OCI-LY1 (cell line): Measurements from ENCODE around the gene EPHB2.

Experiments used
- H2AFZ ChIP-seq: fragments of 200-600 bp; sonication (generic), shearing (Covaris generic); 2 replicates; pipeline ENCODE4 v1.6.0; 2014; ENCODE audit warnings: antibody characterized with exemption, mild to moderate bottlenecking, low read length
- H3F3A ChIP-seq: fragments of 200-600 bp; sonication (generic), shearing (Covaris generic); 2 replicates; pipeline ENCODE4 v1.6.0; 2014; ENCODE audit warnings: mild to moderate bottlenecking, antibody characterized with exemption, low read length, moderate library complexity; ENCODE audit not compliant: insufficient read depth
- H3K27ac ChIP-seq: fragments of 200-600 bp; sonication (generic); 2 replicates; pipeline ENCODE4 v1.5.1; 2014; ENCODE audit warnings: low read length, mixed run types, mild to moderate bottlenecking, low read depth; ENCODE audit not compliant: poor library complexity, severe bottlenecking
- H3K27me3 ChIP-seq: fragments of 200-600 bp; sonication (generic); 2 replicates; pipeline ENCODE4 v1.6.0; 2014; ENCODE audit warnings: antibody characterized with exemption, mild to moderate bottlenecking, low read length, moderate library complexity; ENCODE audit not compliant: insufficient read depth
- H3K36me3 ChIP-seq: fragments of 200-600 bp; sonication (generic); 2 replicates; pipeline ENCODE4 v1.6.1; 2014; ENCODE audit warnings: mild to moderate bottlenecking, antibody characterized with exemption, low read length, moderate library complexity, mixed read lengths; ENCODE audit not compliant: insufficient read depth
- H3K4me1 ChIP-seq: fragments of 200-600 bp; sonication (generic); 2 replicates; pipeline ENCODE4 v1.5.1; 2014; ENCODE audit warnings: mild to moderate bottlenecking, low read length, moderate library complexity; ENCODE audit not compliant: insufficient read depth, severe bottlenecking
- H3K4me2 ChIP-seq: fragments of 200-600 bp; sonication (generic), shearing (Covaris generic); 2 replicates; pipeline ENCODE4 v1.6.1; 2014; ENCODE audit warnings: low read length
- H3K4me3 ChIP-seq: fragments of 200-600 bp; sonication (generic); 2 replicates; pipeline ENCODE4 v1.5.1; 2014; ENCODE audit warnings: low read length, low read depth, mild to moderate bottlenecking, mixed read lengths; ENCODE audit not compliant: poor library complexity, severe bottlenecking
- H3K79me2 ChIP-seq: fragments of 200-600 bp; shearing (Covaris generic); 2 replicates; pipeline ENCODE4 v1.6.1; 2016; ENCODE audit warnings: mixed run types, low read length, mixed read lengths; ENCODE audit not compliant: insufficient read depth
- H3K9ac ChIP-seq: fragments of 200-600 bp; sonication (generic), shearing (Covaris generic); 2 replicates; pipeline ENCODE4 v1.6.1; 2014; ENCODE audit warnings: mild to moderate bottlenecking, low read length, mixed read lengths
- H3K9me2 ChIP-seq: fragments of 200-600 bp; sonication (generic), shearing (Covaris generic); 2 replicates; pipeline ENCODE4 v1.6.1; 2014; ENCODE audit warnings: low read depth, mild to moderate bottlenecking, low read length, mixed read lengths
- H3K9me3 ChIP-seq: fragments of 200-600 bp; shearing (Covaris generic); 2 replicates; pipeline ENCODE4 v1.6.1; 2014; ENCODE audit warnings: low read length, mixed read lengths
- H4K20me1 ChIP-seq: fragments of 200-600 bp; sonication (generic), shearing (Covaris generic); 2 replicates; pipeline ENCODE4 v1.6.0; 2016; ENCODE audit warnings: mild to moderate bottlenecking, low read length; ENCODE audit not compliant: insufficient read depth
- EZH2 ChIP-seq: fragments of 200-600 bp; sonication (generic), shearing (Covaris generic); IDR thresholded peaks from 2 replicates; pipeline ENCODE4 v1.8.0; 2017; ENCODE audit warnings: borderline replicate concordance, mixed run types, mild to moderate bottlenecking, antibody characterized with exemption, low read length, moderate library complexity, mixed read lengths
- TF ChIP-seq, protein P1 (sequence below): fragments of 200-600 bp; sonication (generic), shearing (Covaris generic); IDR thresholded peaks from 2 replicates; pipeline ENCODE4 v1.5.1; 2017; ENCODE audit warnings: mild to moderate bottlenecking, antibody characterized with exemption, low read length, moderate library complexity, mixed read lengths

Gene EPHB2

DNA sequence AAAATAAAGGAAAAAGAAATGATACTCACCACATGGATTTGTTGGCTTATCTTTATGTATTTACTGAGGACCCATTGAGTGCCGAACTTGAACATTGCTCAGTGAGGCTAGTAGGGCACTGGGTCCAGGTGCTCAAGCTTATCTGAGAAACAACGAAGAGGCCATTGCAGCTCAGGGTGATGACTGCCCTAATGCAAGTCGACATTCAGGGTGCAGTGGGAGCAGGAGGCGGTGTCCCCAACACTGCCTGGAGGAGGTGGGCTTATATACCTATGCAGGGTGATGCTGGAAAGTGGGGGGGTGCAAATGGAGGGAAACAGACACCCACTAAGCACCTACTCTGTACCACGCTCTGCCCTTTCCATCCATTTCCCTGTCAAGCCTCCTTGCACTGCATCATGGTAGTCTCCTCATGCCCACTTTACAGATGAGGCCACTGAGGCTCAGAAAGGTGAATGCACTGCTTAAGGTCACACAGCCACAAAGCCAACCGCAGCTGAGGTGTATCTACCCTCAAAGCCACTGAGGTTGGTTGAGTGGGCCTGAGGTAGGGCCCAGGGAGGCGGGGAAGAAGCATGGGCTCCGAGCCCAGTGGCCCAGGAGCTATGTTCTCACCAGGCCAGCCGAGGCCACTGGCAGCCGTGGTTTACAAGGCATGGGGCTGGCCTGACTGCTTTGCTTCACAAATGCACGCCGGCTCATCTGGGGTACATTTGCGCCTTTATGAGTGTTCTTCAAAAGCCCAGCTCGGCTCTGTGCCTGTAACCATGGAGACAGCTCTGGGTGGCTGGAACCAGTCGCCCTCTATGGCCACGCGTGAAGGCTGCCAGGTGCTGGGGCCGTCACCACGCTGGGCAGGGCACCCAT, 103.8 kb downstream of the EPHB2 start:
- Histone ChIP-seq H3K27me3 (peaks cover 7% of the 10 kb centered on the region; the same call in 1 of the 2 replicates), H4K20me1 (no peaks in the 10 kb centered on the region), H3K4me3 (no peak overlapping the region), H3K36me3 (no peaks in the 10 kb centered on the region), H3K4me2 (no peak overlapping the region), H3K4me1 (no peaks in the 10 kb centered on the region), H3F3A (no peaks in the 10 kb centered on the region), H3K9ac (no peak overlapping the region), H2AFZ (no peak overlapping the region), H3K79me2 (no peaks in the 10 kb centered on the region), H3K9me3 (no peaks in the 10 kb centered on the region), H3K9me2 (no peaks in the 10 kb centered on the region), H3K27ac (no peak overlapping the region)
- TF ChIP-seq, protein P1, sequence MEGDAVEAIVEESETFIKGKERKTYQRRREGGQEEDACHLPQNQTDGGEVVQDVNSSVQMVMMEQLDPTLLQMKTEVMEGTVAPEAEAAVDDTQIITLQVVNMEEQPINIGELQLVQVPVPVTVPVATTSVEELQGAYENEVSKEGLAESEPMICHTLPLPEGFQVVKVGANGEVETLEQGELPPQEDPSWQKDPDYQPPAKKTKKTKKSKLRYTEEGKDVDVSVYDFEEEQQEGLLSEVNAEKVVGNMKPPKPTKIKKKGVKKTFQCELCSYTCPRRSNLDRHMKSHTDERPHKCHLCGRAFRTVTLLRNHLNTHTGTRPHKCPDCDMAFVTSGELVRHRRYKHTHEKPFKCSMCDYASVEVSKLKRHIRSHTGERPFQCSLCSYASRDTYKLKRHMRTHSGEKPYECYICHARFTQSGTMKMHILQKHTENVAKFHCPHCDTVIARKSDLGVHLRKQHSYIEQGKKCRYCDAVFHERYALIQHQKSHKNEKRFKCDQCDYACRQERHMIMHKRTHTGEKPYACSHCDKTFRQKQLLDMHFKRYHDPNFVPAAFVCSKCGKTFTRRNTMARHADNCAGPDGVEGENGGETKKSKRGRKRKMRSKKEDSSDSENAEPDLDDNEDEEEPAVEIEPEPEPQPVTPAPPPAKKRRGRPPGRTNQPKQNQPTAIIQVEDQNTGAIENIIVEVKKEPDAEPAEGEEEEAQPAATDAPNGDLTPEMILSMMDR: no peak
- no peak for TF ChIP-seq EZH2

GRCh38 chr1:22815043-22815365, 104.4 kb downstream of the EPHB2 start:
- no peaks in the 10 kb centered on the region for H3F3A ChIP-seq
- H3K27ac ChIP-seq: no peak overlapping the region
- no peak for TF ChIP-seq EZH2
- TF ChIP-seq, protein P1: no peak
- H3K9me3 ChIP-seq: no peaks in the 10 kb centered on the region
- H3K4me1 ChIP-seq: no peaks in the 10 kb centered on the region
- H2AFZ ChIP-seq: no peak overlapping the region
- no peaks in the 10 kb centered on the region for H3K36me3 ChIP-seq
- no peak overlapping the region for H3K4me3 ChIP-seq
- H3K4me2 ChIP-seq: no peak overlapping the region
- H3K79me2 ChIP-seq: no peaks in the 10 kb centered on the region
- no peaks in the 10 kb centered on the region for H3K9me2 ChIP-seq
- H4K20me1 ChIP-seq: no peaks in the 10 kb centered on the region
- H3K27me3 ChIP-seq: peaks cover 7% of the 10 kb centered on the region; the same call in 1 of the 2 replicates
- no peak overlapping the region for H3K9ac ChIP-seq

DNA sequence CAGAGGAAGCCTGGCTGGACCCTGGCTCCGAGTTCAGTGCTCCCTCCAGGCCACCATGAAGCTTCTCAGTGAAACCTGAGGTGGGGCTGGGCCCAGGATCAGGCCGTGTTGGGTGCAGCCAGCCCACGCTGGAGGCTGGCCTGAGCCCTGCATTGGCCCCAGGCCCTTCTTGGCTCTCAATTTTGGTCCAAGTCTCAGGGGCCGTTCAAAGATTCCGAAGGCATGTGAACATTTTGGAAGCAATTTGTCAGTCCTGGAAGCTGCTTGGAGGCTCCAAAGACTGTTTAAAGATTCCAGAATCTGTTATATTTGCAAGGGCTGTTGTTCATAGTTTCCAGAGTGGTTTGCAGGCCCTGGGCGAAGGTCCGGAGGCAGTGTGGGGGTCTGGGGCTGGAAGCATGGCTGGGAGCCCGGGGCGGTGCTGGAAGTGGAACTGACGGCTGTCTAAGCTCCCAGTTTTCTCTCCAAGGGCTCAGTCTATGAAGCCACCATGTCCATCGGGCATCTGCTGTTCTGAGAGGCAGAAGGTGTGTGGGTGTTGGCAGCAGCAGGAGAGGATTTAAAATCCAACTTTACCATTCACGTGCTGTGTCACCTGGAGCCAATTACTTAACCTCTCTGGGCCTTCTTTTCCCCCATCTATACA, 104.9 kb downstream of the EPHB2 start:
- Histone ChIP-seq H3F3A (no peaks in the 10 kb centered on the region), H3K9me2 (no peaks in the 10 kb centered on the region), H3K27me3 (peaks cover 7% of the 10 kb centered on the region; the same call in 1 of the 2 replicates), H3K9ac (no peak overlapping the region), H4K20me1 (no peaks in the 10 kb centered on the region), H3K27ac (no peak overlapping the region), H2AFZ (no peak overlapping the region), H3K4me2 (no peak overlapping the region), H3K4me1 (no peaks in the 10 kb centered on the region), H3K9me3 (no peaks in the 10 kb centered on the region), H3K79me2 (no peaks in the 10 kb centered on the region), H3K4me3 (no peak overlapping the region), H3K36me3 (no peaks in the 10 kb centered on the region)
- no peak for TF ChIP-seq EZH2
- TF ChIP-seq, protein P1: no peak
